ENCODE results near the gene MSL1. TPM values are rescaled to one million over a fixed set of nuclear protein-coding genes. Genes with fewer than 3 reads are reported as not detected.

Gene MSL1
- total and polyA plus RNA-seq, 2 donors (not counting 1 experiment from before 2014, with no cell fraction given), result 52.4 to 86.3 TPM

DNA sequence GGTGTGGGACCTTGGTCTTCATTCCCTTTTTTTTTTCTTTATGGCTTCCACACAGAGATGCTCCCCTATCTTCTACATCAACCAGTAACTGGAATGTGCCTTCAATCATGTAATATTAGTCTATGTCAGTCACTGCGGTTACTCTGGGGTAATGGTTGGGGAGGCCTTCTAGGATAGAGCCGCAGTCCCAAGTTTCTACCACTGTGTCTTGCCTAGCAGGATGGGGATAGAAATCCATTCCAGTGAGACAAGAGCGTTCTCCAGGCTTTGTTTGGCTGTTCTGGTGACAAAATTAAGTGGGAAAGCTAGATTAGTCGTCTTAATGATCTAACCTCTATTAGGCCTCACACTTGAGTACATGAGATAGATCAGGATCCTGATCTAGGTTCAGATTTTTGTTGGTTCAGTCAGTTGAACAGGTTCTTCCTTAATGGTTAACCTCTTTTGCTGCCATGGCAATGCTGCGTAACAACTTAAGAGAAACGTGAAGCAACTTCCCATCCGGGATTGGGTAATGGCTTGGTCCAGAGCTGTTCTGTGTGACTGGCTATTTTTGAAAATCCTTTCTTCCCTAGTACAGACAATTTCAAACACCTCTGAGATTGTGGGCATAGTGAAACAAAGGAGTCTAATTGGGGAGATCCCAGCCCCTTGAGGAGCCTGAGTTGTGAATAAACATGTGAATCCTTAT, 8.7 kb downstream of the MSL1 start:
- H3K4me3 ChIP-seq (replicated peaks in 1 of 4; ENCODE audit: control extremely low read depth in 1 of 4, insufficient read depth in 1 of 4, low read depth in 3 of 4, low read length in 4 of 4), result no peak overlapping the region
- no peak overlapping the region for H3K9ac ChIP-seq (ENCODE audit: insufficient read depth, low read length)
- TF ChIP-seq CTCF (conservative IDR thresholded peaks at IDR 0.05 in 1 of 2, IDR thresholded peaks at IDR 0.05 in 1 of 2; ENCODE audit: low read depth in 1 of 2, low read length in 2 of 2) (no peak), EZH2 (IDR thresholded peaks at IDR 0.05; ENCODE audit: low read length, missing control alignments) (no peak)
- H3K27me3 ChIP-seq (ENCODE audit: control insufficient read depth, insufficient read depth, low read length), result no peaks in the 10 kb centered on the region
- no peaks in the 10 kb centered on the region for H3K9me3 ChIP-seq (ENCODE audit: control insufficient read depth, insufficient read depth, low read depth, low read length)
- peaks cover 2% of the 10 kb centered on the region for H4K20me1 ChIP-seq (ENCODE audit: control insufficient read depth, extremely low read depth, insufficient read depth, low read length)
- no peak overlapping the region for H3K27ac ChIP-seq (ENCODE audit: insufficient read depth, low read length)
- H3K36me3 ChIP-seq (ENCODE audit: control insufficient read depth, insufficient read depth, low read length), result peaks cover 25% of the 10 kb centered on the region
- H3K4me2 ChIP-seq (ENCODE audit: extremely low read depth, insufficient read depth, low read length), result no peak overlapping the region
- peaks cover 38% of the 10 kb centered on the region for H3K79me2 ChIP-seq (ENCODE audit: control insufficient read depth, insufficient read depth, low read length)
- no peak overlapping the region for H2AFZ ChIP-seq (ENCODE audit: low read length)
- no peak for DNase-seq (ENCODE audit: low read depth in 2 of 2)
- H3K4me1 ChIP-seq (ENCODE audit: control insufficient read depth, extremely low read depth, insufficient read depth, low read length), result peaks cover 2% of the 10 kb centered on the region

DNA sequence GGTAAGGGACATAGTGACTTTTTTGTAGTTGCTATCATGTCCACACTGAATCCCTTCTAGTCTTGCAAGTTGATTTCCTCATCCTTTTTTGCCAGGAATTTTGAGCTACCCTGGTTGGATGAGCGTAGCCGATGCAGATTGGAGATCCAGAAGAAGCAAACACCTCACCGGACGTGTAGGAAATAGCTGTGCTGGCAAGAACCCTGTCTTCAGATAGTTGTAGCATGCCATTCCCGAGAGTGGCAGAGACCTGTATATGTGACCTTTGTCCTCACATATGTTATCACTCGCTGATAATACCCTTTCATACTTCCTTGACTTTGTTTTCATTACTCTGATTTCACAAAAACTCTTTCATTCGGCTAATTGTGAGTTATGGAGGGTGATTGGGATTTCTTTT, 12.4 kb downstream of the MSL1 start:
- TF ChIP-seq CTCF (conservative IDR thresholded peaks at IDR 0.05 in 1 of 2, IDR thresholded peaks at IDR 0.05 in 1 of 2; ENCODE audit: low read depth in 1 of 2, low read length in 2 of 2) (no peak), EZH2 (IDR thresholded peaks at IDR 0.05; ENCODE audit: low read length, missing control alignments) (no peak)
- Histone ChIP-seq H3K27ac (ENCODE audit: insufficient read depth, low read length) (no peak overlapping the region), H4K20me1 (ENCODE audit: control insufficient read depth, extremely low read depth, insufficient read depth, low read length) (no peaks in the 10 kb centered on the region), H3K27me3 (ENCODE audit: control insufficient read depth, insufficient read depth, low read length) (no peaks in the 10 kb centered on the region), H3K4me3 (replicated peaks in 1 of 4; ENCODE audit: control extremely low read depth in 1 of 4, insufficient read depth in 1 of 4, low read depth in 3 of 4, low read length in 4 of 4) (no peak overlapping the region), H3K36me3 (ENCODE audit: control insufficient read depth, insufficient read depth, low read length) (peaks cover 24% of the 10 kb centered on the region), H2AFZ (ENCODE audit: low read length) (no peak overlapping the region), H3K79me2 (ENCODE audit: control insufficient read depth, insufficient read depth, low read length) (peaks cover 12% of the 10 kb centered on the region), H3K9ac (ENCODE audit: insufficient read depth, low read length) (no peak overlapping the region), H3K4me2 (ENCODE audit: extremely low read depth, insufficient read depth, low read length) (no peak overlapping the region), H3K9me3 (ENCODE audit: control insufficient read depth, insufficient read depth, low read depth, low read length) (no peaks in the 10 kb centered on the region), H3K4me1 (ENCODE audit: control insufficient read depth, extremely low read depth, insufficient read depth, low read length) (peaks cover 3% of the 10 kb centered on the region)
- DNase-seq (ENCODE audit: low read depth in 2 of 2), result no peak

- Histone ChIP-seq H3K36me3 (ENCODE audit: control insufficient read depth, insufficient read depth, low read length) (peaks cover 17% of the 10 kb centered on the region), H3K4me3 (replicated peaks in 1 of 4; ENCODE audit: control extremely low read depth in 1 of 4, insufficient read depth in 1 of 4, low read depth in 3 of 4, low read length in 4 of 4) (no peak overlapping the region), H3K79me2 (ENCODE audit: control insufficient read depth, insufficient read depth, low read length) (peaks cover 8% of the 10 kb centered on the region), H3K27me3 (ENCODE audit: control insufficient read depth, insufficient read depth, low read length) (no peaks in the 10 kb centered on the region), H3K4me2 (ENCODE audit: extremely low read depth, insufficient read depth, low read length) (no peak overlapping the region), H4K20me1 (ENCODE audit: control insufficient read depth, extremely low read depth, insufficient read depth, low read length) (no peaks in the 10 kb centered on the region), H3K4me1 (ENCODE audit: control insufficient read depth, extremely low read depth, insufficient read depth, low read length) (peaks cover 7% of the 10 kb centered on the region), H3K9ac (ENCODE audit: insufficient read depth, low read length) (no peak overlapping the region), H2AFZ (ENCODE audit: low read length) (no peak overlapping the region), H3K9me3 (ENCODE audit: control insufficient read depth, insufficient read depth, low read depth, low read length) (no peaks in the 10 kb centered on the region), H3K27ac (ENCODE audit: insufficient read depth, low read length) (no peak overlapping the region)
- DNase-seq (ENCODE audit: low read depth in 2 of 2), result no peak
- TF ChIP-seq CTCF (conservative IDR thresholded peaks at IDR 0.05 in 1 of 2, IDR thresholded peaks at IDR 0.05 in 1 of 2; ENCODE audit: low read depth in 1 of 2, low read length in 2 of 2) (no peak), EZH2 (IDR thresholded peaks at IDR 0.05; ENCODE audit: low read length, missing control alignments) (no peak)
Measured at GRCh38 chr17:40135817-40136216, 14.0 kb downstream of the MSL1 start.
